AG09309 (cell line): ENCODE data around the gene TRIM42.

Experiments
- DNase-seq: peaks from one replicate; pipeline ENCODE4 v3.0.0-alpha.2; 2010; ENCODE audit warnings: low read depth
- H3K4me3 ChIP-seq: 2 replicates; pipeline ENCODE4 v1.5.1; 2011; ENCODE audit warnings: mild to moderate bottlenecking, low read depth, low read length, moderate library complexity; ENCODE audit not compliant: control insufficient read depth
- TF ChIP-seq, protein P1 (sequence below): IDR thresholded peaks from 2 replicates; pipeline ENCODE4 v1.5.1; 2011; ENCODE audit warnings: mild to moderate bottlenecking, low read depth, low read length, inconsistent platforms; ENCODE audit not compliant: insufficient read depth, control insufficient read depth; ENCODE audit errors: missing control alignments

Gene TRIM42

DNA sequence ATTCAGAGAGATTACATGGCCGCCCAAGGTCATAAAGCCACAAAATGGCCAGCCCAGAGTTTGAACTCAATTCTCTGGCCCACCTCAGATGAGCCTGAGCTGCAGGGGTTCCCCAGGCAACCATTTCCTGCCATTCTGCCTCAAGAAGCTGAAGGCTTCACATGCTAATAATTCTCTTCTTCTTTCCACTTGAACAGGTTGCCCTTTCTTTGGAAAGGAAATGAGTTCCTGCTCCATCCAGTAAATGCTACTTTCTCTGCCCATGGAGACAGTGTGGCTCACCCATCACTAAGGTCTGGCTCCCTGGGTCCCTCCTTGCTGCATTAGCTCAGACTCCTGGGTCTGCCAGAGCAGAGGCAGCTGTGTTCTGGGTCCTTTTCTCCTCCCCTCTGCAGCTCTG is 48.2 kb downstream of the TRIM42 start:
- TF ChIP-seq, protein P1, sequence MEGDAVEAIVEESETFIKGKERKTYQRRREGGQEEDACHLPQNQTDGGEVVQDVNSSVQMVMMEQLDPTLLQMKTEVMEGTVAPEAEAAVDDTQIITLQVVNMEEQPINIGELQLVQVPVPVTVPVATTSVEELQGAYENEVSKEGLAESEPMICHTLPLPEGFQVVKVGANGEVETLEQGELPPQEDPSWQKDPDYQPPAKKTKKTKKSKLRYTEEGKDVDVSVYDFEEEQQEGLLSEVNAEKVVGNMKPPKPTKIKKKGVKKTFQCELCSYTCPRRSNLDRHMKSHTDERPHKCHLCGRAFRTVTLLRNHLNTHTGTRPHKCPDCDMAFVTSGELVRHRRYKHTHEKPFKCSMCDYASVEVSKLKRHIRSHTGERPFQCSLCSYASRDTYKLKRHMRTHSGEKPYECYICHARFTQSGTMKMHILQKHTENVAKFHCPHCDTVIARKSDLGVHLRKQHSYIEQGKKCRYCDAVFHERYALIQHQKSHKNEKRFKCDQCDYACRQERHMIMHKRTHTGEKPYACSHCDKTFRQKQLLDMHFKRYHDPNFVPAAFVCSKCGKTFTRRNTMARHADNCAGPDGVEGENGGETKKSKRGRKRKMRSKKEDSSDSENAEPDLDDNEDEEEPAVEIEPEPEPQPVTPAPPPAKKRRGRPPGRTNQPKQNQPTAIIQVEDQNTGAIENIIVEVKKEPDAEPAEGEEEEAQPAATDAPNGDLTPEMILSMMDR = no peak
- no peak for DNase-seq
- H3K4me3 ChIP-seq = no peak overlapping the region

DNA sequence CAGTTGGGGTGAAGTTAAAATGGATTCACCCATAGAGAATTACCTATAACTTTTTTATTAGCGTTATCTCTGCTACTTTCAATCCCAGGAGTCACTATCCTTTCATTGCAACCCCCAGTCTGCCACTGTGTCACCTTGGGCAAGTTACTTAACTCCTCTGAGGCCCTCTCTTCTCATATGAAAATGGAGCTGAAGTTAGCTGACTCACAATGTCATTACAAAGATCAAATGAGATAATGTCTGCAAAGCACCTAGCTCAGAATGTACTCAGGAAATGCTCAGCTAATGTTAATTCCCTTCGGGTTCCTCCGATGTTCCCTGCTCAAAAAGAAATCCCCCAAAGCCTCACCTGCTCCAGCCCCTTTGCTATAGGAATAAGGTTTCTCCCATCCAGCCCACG is 50.0 kb downstream of the TRIM42 start:
- DNase-seq = no peak
- TF ChIP-seq, protein P1 = no peak
- H3K4me3 ChIP-seq = no peak overlapping the region

DNA sequence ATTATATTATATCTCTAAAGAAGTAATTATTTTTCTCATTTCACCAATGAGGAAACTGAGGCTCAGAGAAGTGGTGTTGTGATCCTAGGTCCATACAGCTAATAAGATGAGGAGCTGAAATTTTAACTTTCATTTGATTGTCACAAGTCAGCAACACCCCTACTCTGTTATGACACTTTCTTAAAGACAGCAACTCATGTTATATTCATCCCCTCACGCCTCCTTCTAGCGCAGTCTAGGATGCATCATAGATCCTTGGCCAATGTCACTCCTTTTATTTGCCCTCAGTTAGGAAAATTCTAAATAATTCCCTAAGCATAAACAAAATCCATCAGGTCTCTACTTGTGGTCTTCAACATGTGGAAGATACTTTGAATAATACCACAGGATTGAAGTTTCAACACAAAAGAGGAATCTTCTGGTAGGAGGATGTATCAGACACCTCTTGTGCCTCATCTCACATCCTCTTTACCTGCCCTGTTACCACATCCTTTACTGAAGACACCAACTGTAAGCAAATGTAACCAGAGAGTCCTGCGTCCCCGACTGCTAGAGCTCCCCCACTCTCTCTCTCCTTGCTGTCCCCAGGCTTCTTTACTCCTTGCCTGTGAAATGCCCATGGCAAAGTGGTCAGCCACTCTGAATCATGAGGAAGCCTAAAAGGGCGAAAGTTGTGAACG is 53.7 kb downstream of the TRIM42 start:
- no peak overlapping the region for H3K4me3 ChIP-seq
- DNase-seq = no peak
- TF ChIP-seq, protein P1 = no peak

DNA sequence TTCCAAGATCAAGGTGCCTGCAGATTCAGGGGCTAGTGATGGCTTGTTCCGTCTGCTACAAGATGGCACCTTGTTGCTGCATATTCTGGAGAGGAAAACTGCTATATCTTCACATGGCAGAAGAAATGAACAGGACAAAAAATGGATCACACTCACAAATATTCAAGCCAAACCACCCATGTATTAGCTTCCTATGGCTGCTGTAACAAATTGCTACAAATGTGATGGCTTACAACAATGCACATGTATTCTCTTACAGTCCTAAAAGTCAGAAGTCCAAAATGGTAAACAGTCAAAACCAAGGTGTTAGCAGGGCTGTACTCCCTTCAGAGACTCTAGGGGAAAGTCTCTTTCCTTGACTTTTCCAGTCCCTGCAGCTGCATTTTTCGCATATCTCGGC is 55.8 kb downstream of the TRIM42 start:
- TF ChIP-seq, protein P1 = no peak
- H3K4me3 ChIP-seq = no peak overlapping the region
- no peak for DNase-seq

DNA sequence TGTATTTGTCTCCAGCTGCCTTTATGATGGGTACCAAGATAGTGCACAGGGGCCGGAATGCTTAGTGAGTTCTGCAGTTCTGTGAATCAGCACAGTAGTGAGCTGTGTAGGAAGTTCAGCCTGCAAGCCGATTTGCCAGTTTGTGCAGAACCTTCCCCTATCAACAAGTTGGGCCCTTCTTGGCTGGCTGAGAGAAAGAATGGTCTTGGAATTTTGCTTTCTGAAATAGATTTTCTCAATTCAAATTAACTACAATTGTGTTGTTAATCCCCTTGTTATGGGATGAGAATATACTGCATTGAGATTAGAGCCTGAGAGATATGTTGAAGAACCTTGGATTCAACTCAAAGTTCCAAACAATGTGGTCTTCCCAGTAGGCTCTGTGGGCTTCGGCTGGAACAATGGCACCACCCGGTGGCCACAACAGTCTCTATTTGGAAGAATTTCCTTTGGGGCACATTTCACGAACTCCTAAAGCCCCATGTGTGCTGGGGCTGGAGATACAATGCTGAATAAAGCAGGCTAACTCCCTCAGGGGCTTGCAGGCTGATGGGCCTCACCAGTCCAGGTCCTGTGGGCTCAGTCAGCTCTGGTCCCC is 59.1 kb downstream of the TRIM42 start:
- peak; percentile 8 for DNase-seq
- TF ChIP-seq, protein P1 = peak; percentile 60
- H3K4me3 ChIP-seq = no peak overlapping the region

DNA sequence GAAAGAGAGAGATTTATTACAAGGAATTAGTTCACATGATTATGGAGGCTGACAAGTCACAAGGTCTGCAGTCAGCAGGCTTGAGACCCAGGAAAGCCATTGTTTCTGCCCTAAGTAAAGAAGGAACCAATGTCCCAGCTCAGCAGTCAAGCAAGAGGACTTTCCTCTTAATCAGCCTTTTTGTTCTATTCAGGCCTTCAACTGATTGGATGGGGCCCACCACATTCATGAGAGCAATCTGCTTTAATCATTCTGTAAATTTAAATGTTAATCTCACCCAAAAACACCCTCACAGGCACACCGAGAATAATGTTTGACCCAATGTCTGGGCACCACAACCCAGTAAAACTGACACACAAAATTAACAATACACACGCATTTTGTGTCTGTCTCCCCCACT is 64.3 kb downstream of the TRIM42 start:
- H3K4me3 ChIP-seq = no peak overlapping the region
- TF ChIP-seq, protein P1 = no peak

DNA sequence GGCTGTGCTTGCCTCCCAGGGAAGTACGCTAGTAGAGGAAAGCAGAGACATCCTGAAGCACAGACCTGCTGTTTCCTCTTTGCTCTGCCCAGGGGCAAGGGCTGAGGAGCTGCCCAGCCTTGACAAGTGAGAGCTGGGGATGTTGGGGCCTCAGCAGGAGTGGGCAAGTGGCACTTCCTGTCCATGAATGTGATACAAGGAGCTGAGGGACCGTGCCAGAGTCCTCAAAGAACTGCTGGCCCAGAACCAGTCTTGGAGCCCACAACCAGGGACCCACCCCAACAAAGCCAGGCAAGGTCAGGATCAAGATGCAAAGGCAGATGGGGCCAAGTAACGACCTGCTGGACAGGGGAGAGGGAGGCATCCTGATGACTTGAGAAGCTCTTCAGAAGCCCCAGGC is 70.3 kb downstream of the TRIM42 start:
- DNase-seq = no peak
- TF ChIP-seq, protein P1 = no peak

More for the DNA sequence above, 64.3 kb downstream of the TRIM42 start:
- no peak for DNase-seq

More for the DNA sequence above, 70.3 kb downstream of the TRIM42 start:
- H3K4me3 ChIP-seq = no peak overlapping the region
